SW480 (cell line): ENCODE measurements around the gene ST8SIA1.
"Not testable (repeated sequence)": the region's sequence is repeated elsewhere in the genome, so short reads cannot be mapped to it uniquely, and the experiment has no call there.

Source experiments
- DNase-seq: peaks from one replicate; pipeline ENCODE4 v3.0.0-alpha.2; 2016; ENCODE audit warnings: low spot score

Gene ST8SIA1

DNA sequence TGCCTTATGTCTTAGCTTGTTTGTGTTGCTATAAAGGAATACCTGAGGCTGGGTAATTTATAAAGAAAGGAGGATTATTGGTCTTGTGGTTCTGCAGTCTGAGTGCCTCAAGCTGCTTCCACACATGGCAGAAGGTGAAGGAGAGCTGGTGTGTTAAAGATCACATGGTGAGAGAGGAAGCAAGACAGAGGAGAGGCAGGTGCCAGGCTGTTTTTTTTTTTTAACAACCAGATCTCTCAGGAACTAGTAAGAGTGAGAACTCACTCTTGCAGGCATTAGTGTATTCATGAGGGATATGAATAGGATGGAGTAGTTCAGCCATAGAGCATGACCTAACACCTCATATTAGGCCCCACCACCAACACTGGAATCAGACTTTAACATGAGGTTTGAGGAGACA, 165.1 kb downstream of the ST8SIA1 start:
- no peak for DNase-seq

DNA sequence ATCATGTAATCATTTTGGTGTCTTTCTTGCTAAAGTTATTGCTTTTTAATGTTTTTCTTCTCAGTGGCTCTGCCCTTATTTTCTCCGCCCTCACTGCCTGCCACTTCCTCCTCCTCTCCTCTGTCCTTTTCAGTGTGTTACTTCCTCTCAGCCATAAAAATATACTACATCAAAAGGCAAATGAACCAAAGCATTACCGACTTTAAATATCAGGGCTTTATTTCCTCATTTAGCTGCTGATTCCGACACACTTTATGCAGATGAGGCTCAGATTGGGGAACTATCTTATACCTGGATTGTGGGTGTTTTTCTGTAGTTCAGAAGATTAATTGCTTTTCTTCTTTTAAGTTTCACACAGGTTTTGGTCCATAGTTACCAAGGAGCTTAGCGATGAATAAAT, 170.4 kb downstream of the ST8SIA1 start:
- DNase-seq: peak; percentile 37

DNA sequence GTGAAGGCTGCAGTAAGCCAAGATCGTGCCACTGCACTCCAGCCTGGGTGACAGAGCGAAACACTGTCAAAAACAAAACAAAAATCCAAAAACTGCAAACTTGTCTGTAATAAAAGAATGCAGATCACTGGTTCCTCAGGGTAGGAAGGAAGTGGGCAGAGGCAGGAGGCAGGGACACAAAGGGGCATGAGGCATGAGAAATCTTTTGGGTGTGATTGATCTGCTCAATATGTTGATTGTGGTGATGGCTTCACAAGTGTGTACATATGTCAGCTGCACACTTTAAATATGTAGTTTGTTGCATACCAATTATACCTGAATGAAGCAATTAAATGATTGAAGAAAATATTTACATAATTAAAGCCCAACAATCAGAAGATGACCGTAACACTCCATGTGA, 170.9 kb downstream of the ST8SIA1 start:
- no peak for DNase-seq

DNA sequence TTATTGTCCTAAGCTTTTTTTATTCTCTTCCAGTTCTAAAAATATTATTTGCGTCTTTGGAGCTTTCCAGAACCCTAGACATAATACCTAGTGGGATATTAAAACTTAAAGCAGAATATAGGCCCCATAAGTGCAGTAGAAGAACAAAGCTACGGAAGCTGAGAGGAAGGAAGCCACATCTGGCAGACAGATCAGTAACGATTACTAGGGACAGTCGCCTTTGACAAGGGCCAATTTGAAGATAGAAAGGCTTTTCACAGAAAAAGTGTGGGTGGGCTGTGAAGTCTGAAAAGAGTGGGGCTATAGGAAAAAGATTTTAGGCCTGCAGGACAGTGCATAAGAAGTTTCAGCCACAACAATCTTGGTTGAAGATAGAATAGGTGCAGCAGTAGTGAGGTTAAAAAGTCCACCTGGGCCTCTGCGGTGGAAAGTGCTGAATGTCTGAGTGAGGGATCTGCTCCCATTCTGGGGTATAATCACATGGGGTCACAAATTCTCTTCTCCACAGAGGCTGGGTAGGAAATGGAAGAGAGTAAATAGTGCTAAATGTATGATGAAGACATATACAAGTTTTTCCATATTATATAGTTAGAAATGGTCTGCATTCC, 174.0 kb downstream of the ST8SIA1 start:
- DNase-seq: no peak

DNA sequence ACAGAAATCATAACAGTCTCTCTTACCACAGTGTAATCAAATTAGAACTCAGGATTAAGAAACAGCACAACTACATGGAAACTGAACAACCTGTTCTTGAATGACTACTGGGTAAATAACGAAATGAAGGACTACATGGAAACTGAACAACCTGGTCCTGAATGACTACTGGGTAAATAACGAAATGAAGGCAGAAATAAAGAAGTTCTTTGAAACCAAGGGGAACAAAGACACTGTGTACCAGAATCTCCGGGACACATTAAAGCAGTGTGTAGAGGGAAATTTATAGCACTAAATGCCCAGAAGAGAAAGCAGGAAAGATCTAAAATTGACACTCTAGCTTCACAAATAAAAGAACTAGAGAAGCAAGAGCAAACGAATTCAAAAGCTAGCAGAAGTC, 185.2 kb downstream of the ST8SIA1 start:
- DNase-seq: not testable (repeated sequence)

DNA sequence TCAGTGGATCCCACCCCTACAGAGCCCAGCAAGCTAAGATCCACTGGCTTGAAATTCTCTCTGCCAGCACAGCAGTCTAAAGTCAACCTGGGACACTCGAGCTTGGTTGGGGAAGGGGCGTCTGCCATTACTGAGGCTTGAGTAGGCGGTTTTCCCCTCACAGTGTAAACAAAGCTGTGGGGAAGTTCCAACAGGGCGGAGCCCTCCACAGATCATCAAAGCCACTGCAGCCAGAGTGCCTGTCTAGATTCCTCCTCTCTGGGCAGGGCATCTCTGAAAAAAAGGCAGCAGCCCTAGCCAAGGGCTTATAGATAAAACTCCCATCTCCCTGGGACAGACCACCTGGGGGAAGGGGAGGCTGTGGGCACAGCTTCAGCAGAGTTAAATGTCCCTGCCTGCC, 187.8 kb downstream of the ST8SIA1 start:
- DNase-seq: peak; percentile 44
